Activated T-cell treated with anti-CD3 and anti-CD28 coated beads for 48 hours (primary cell): ENCODE results near the gene SLC34A2.

Experiments
- DNase-seq: peaks from one replicate; pipeline ENCODE4 v3.0.0-alpha.2; 2020; ENCODE audit warnings: low read depth

SLC34A2 gene

GRCh38 chr4:25662306-25662705 is 6.7 kb downstream of the SLC34A2 start:
- DNase-seq, result no peak

GRCh38 chr4:25663781-25664180 is 8.1 kb downstream of the SLC34A2 start:
- DNase-seq, result no peak

DNA sequence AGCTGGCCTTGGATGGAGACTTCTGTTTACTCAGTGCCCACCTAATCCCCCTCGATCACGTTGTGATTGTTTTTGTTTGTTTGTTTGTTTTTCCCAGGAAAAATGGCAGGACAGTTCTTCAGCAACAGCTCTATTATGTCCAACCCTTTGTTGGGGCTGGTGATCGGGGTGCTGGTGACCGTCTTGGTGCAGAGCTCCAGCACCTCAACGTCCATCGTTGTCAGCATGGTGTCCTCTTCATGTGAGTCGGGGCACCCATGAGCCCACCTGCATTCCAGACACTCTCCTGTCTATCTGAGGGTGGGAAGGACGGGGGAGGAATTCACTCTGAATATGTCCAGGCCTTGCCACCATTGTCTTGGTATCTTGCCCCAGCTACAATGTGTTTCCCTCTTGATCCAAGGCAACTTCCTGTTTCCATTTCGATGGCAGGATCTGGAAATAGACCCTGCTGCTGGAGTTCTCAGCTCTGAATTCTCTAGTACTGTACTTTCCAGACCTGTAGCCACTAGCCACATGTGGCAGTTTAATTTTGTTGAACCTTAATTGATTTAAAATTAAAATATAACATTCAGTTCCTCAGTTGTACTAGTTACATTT is 10.5 kb downstream of the SLC34A2 start:
- DNase-seq, result no peak

GRCh38 chr4:25667931-25668557 is 12.4 kb downstream of the SLC34A2 start:
- no peak for DNase-seq

DNA sequence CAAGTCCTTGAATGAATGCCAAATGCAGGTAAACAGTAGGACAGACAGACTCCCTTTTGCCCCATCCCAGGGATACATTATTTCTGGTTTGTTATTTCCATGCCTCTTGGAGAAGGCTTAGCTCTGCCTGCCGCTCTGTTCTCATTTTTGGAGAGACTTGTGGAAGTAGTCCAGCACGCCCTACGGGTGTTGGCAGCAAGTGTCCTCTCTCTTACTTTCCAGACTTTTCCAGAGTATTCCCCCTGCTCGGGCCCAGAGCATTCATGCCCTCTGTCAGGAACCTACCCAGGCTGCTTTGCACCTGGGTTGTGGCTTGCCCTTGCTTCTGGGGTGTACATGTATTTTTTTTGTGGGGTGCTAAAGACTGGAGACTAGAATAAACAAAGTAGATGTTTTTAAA is 15.3 kb downstream of the SLC34A2 start:
- no peak for DNase-seq

DNA sequence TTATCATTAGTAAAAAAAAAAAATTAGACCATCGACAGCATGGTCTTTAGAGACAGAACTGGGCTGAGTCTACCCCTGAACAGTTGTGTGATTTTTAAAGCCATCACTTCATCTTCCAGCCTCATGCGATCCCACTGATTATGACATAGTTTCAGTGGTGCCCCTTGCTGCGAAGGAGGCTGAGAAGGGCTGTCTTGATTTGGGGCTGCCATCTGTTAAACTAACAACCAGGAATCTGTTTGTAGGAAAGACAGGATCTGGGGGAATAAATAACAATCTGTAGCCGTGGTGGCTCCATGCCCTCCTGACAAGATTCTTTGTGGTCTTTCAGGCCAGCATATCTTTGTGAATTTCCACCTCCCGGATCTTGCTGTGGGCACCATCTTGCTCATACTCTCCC is 17.1 kb downstream of the SLC34A2 start:
- no peak for DNase-seq

DNA sequence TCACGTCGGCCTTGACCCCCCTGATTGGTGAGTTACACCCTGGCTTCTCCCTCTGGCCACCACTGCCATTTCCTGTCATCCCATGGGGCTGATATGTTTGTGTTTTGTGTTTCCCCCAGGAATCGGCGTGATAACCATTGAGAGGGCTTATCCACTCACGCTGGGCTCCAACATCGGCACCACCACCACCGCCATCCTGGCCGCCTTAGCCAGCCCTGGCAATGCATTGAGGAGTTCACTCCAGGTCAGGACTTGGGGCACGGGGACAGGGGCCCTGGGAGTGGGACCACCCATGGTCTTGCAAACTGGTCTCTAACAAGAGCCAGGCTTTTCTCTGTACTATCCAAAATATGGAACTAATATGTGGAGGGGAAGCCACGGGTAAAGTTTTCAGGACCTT is 18.7 kb downstream of the SLC34A2 start:
- no peak for DNase-seq

DNA sequence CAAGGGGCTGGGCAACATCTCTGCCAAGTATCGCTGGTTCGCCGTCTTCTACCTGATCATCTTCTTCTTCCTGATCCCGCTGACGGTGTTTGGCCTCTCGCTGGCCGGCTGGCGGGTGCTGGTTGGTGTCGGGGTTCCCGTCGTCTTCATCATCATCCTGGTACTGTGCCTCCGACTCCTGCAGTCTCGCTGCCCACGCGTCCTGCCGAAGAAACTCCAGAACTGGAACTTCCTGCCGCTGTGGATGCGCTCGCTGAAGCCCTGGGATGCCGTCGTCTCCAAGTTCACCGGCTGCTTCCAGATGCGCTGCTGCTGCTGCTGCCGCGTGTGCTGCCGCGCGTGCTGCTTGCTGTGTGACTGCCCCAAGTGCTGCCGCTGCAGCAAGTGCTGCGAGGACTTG is 20.6 kb downstream of the SLC34A2 start:
- DNase-seq, result no peak

DNA sequence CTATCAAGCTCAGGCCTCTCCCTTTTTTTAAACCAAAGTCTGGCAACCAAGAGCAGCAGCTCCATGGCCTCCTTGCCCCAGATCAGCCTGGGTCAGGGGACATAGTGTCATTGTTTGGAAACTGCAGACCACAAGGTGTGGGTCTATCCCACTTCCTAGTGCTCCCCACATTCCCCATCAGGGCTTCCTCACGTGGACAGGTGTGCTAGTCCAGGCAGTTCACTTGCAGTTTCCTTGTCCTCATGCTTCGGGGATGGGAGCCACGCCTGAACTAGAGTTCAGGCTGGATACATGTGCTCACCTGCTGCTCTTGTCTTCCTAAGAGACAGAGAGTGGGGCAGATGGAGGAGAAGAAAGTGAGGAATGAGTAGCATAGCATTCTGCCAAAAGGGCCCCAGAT is 21.5 kb downstream of the SLC34A2 start:
- no peak for DNase-seq

- no peak for DNase-seq
Measured at GRCh38 chr4:25677943-25678342, 22.3 kb downstream of the SLC34A2 start.

GRCh38 chr4:25687773-25688172 is 32.1 kb downstream of the SLC34A2 start:
- DNase-seq, result no peak

- DNase-seq, result no peak
Measured at GRCh38 chr4:25694466-25694865, 38.8 kb downstream of the SLC34A2 start.

- no peak for DNase-seq
Measured at GRCh38 chr4:25696409-25696808, 40.8 kb downstream of the SLC34A2 start.

DNA sequence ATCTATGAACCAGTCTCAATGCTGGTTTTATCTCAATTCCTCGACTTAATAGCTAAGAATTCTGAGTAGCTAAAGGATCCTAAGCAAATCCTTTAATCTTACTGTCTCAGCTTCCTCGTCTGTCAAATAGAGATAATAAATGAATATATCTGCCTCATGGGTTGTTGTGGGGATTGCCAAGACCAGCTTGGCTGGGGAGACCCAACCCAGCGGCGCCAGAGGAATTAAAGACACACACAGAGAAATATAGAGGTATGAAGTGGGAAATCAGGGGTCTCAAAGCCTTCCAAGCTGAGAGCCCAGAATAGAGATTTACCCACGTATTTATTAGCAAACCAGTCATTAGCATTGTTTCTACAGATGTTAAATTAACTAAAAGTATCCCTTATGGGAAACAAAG is 41.9 kb downstream of the SLC34A2 start:
- no peak for DNase-seq

DNA sequence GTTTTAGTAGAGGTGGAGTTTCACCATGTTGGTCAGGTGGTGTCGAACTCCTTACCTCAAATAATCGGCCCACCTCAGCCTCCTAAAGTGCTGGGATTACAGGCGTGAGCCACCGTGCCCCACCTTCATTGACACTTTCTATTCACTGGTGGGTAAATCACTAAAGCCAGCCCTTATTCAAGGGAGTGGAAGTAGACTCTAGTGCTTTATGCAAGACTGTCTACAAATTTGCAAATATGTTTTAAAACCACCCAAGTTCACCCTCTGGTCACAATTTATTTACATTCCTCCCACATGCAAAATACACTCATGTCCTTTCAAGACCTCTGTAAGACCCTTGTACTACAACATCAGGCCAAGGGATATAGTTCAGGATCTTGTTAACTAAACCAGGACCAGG is 45.0 kb downstream of the SLC34A2 start:
- no peak for DNase-seq

- DNase-seq, result no peak
Measured at GRCh38 chr4:25702848-25703247, 47.2 kb downstream of the SLC34A2 start.

- DNase-seq, result no peak
Measured at GRCh38 chr4:25703731-25704388, 48.2 kb downstream of the SLC34A2 start.

GRCh38 chr4:25704516-25704915 is 48.9 kb downstream of the SLC34A2 start:
- no peak for DNase-seq

DNA sequence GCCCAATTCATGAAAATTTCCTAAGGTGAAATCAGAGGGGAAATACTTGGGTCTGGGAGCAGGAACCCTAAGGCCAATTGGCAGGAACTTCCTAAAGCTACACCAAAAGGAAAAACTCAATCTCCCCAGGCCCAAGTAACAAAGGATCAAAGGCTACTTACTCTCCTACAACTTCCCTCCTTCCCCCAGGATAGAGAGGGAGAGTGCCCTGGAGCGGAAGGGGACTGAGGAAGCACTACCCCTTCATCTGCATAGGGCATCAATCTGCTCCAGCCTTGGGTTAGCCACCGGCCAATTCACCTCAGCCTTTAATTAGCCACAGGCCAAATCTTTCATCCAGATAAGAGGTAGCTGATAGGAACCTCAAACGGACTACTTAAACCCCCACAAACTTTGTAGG is 55.0 kb downstream of the SLC34A2 start:
- DNase-seq, result no peak

- DNase-seq, result no peak
Measured at GRCh38 chr4:25712611-25713010, 57.0 kb downstream of the SLC34A2 start.

DNA sequence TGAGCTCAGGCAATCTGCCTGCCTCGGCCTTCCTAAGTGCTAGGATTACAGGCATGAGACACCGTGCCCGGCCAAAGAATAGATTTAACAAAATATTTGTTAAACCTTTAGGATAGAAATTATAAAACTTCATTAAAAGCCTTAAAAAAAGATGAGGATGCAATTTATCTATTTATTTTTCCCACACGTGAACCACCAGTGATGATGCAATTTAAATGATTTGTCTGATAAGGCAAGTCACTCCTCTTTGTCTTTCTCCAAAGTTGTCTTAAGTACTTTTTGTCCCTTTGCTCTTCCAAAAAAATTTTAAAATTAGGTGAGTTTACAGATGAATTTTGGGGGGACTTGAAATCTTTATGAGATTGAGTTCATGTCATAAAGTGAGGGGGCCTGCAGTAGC is 58.2 kb downstream of the SLC34A2 start:
- DNase-seq, result no peak

- DNase-seq, result no peak
Measured at GRCh38 chr4:25722964-25723363, 67.3 kb downstream of the SLC34A2 start.

GRCh38 chr4:25723409-25723808 is 67.8 kb downstream of the SLC34A2 start:
- DNase-seq, result no peak

- no peak for DNase-seq
Measured at GRCh38 chr4:25725870-25726269, 70.2 kb downstream of the SLC34A2 start.
